Glomerular endothelial cell (primary cell): ENCODE measurements around the gene SPDYE3. TPM values are rescaled to one million over a fixed set of nuclear protein-coding genes. Genes with fewer than 3 reads are reported as not detected.
"Not testable (repeated sequence)": the region's sequence is repeated elsewhere in the genome, so short reads cannot be mapped to it uniquely, and the experiment has no call there.

ENCODE experiments used
- DNase-seq: peaks from one replicate; pipeline ENCODE4 v3.0.0-alpha.2; 2011; ENCODE audit warnings: low read depth, low spot score; ENCODE audit errors: extremely low read depth
- total RNA-seq: library from RNA; depleted of rRNA; stranded (reverse); fragments of >200 nt; gene quantifications from 2 replicates; pipeline ENCODE4 v1.2.3, GENCODE V29; 2015

The SPDYE3 gene
- total RNA-seq, 1 donor from 2014 or later: not detected

- DNase-seq: not testable (repeated sequence)
Observed at GRCh38 chr7:100287191-100287969, 20.1 kb upstream of the SPDYE3 start.

GRCh38 chr7:100288258-100288657, 19.2 kb upstream of the SPDYE3 start:
- not testable (repeated sequence) for DNase-seq

DNA sequence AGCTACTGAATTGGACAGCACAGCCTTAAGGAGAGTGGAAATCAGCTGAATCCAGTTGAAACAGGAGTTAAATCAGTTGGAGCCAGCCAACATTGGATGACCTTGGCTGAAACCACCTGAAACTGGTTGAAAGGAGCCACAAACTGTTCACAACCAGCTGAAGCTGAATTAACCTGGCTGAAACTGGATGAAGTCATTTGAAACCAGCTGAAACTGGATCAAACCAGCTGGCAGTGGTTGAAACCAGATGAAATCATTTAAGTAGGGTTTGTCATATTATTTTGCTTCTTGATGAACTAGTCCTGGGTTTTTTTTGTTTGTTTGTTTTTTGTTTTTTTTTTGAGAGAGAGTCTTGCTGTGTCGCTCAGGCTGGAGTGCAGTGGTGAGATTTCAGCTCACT, 15.3 kb upstream of the SPDYE3 start:
- not testable (repeated sequence) for DNase-seq

- not testable (repeated sequence) for DNase-seq
Observed at GRCh38 chr7:100295269-100295668, 12.2 kb upstream of the SPDYE3 start.

- not testable (repeated sequence) for DNase-seq
Observed at GRCh38 chr7:100297852-100298631, 9.5 kb upstream of the SPDYE3 start.

GRCh38 chr7:100298632-100298895, 8.9 kb upstream of the SPDYE3 start:
- DNase-seq: not testable (repeated sequence)

GRCh38 chr7:100304526-100304925, 3.0 kb upstream of the SPDYE3 start:
- not testable (repeated sequence) for DNase-seq

GRCh38 chr7:100318329-100318728, 10.8 kb downstream of the SPDYE3 start:
- DNase-seq: not testable (repeated sequence)

GRCh38 chr7:100321648-100322047, 14.1 kb downstream of the SPDYE3 start:
- DNase-seq: not testable (repeated sequence)

DNA sequence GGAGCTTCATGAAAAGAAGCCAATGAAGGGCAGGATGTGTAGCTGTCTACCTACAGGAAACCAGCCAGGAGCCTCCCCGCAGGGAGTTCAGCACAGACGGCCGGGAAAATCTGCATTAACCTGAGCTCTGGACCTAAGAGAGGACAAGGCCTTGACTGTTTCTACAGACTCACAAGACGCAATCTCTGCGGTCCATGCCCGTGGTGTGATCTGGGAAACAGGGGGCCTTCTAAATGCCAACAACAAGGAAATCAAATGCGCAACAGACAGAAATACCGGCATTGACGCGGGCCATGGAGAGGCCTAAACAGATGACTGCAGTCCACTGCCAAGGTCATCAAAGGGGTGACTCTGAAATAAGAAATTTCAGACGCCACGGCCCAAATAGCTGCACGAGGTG, 16.7 kb downstream of the SPDYE3 start:
- not testable (repeated sequence) for DNase-seq

- DNase-seq: not testable (repeated sequence)
Observed at GRCh38 chr7:100325671-100326070, 18.2 kb downstream of the SPDYE3 start.

DNA sequence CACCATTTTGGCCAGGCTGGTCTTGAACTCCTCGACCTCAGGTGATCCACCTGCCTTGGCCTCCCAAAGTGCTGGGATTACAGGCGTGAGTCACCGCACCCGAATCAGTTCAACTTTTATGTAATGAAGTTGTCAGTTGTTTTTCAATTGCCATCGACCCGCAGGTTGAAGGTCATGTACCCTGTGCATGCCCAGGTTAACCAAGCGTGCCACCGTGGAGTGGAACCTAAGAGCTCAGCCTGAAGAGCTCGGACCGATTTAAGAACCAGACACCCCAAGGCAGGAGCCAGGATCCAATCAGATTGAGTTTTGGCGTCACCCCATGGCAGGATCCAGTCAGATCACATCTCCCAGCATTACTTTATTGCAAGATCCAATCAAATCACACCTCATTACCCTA, 19.4 kb downstream of the SPDYE3 start:
- DNase-seq: not testable (repeated sequence)

DNA sequence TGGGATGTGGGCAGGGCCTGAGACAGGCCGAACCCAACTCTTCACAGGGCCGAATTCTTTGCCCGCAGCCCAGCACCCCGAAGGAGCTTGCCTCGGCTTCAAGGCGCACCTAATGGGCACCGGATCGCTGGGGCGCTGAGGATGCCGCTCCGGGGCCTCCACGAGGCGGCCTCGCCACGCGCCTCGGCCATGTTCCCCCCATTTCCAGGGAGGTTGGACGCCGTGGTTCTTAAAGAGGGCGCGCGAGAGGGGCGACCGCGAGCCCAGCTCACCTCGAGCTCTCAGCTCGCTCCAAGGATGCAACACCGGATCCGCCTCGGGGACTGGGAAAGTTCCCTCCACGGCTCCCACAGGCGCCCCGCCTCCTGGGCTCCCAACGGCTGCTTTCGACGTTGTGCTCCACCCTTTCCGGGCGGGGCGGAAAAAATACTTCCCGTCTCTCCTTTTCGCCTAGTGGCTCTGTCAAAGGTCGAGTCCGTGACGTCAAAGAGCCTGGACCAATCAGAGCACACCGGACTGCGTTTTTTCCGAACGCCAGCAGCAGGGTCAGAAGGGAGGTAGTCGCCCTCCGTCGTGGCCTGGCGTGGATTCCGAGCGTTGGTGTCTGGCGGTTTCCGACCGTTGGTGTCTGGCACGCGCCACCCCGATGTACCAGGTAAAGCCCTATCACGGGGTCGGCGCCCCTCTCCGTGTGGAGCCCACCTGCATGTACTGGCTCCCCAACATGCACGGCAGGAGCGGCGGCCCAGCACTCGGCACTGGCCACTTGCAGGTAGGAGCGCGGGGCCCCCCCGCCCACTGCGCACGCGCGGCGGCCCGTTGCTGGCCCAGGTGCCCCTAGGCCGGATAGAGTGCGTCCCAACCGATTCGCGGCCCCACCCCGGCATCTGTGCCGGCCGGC, 28.3 kb downstream of the SPDYE3 start:
- peak; percentile 70 for DNase-seq

DNA sequence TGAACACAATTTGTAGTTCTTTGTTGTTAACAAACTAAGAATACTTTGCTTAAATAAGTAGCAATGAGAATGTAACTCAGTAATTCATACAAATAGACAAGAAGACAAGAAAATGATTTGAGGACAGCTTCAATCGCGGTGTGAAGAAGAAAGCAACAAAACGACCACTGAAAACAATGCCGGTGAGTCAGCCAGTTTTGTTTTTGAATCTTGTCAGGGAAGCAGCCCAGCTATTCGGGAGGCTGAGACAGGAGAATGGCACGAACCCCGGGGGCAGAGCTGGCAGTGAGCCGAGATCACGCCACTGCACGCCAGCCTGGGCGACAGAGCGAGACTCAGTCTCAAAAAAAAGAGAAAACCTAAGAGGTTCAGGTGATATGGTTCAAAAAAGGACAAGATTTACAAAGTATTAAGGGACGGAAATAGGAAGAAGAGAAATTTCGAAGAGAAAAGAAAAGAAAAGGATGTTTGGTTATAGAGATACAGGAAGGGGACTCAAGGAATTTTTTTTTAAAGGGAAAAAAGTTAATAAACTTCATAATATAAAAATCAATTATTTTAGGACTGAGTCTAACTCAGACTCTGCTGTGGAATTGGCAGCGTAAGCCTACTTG, 30.7 kb downstream of the SPDYE3 start:
- not testable (repeated sequence) for DNase-seq

DNA sequence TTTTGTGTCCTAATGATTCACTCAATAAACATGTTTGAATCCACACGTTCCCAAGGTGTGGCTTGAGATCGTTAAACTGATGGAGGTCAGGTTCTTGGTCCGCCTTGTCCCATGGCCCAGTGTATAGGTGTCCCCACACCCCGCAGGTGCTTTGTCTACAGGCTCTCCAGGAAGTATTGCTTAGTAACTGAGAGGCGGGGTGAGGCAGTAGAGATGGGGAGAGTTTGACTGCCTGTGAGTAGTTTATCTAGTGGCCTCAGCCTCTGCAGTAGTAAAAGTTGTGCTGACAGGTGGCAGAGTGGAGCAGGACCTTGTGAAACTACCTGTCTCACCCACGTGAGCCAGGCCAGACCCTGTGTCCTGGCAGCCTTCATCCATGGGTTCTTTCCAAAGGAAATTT, 33.8 kb downstream of the SPDYE3 start:
- DNase-seq: not testable (repeated sequence)

DNA sequence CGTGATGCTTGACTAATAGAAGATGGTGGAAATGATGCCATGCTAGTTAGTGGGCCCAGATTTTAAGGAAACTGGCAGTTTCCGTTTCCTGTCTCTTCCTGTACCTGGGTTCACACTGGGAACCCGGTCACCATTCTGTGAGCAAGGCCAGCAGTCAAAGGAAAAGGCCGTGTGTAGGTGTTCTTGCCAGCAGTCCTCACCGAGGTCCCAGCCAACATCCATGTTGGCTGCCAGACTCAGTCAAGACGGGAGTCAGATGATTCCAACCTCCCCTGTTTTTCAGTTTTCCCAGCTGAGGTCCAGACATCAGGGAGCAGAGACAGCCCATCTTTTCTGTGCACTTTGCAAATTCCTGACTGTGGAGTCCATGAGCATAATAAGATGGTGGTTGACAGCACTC, 35.3 kb downstream of the SPDYE3 start:
- DNase-seq: no peak

GRCh38 chr7:100344124-100344559, 36.6 kb downstream of the SPDYE3 start:
- not testable (repeated sequence) for DNase-seq

DNA sequence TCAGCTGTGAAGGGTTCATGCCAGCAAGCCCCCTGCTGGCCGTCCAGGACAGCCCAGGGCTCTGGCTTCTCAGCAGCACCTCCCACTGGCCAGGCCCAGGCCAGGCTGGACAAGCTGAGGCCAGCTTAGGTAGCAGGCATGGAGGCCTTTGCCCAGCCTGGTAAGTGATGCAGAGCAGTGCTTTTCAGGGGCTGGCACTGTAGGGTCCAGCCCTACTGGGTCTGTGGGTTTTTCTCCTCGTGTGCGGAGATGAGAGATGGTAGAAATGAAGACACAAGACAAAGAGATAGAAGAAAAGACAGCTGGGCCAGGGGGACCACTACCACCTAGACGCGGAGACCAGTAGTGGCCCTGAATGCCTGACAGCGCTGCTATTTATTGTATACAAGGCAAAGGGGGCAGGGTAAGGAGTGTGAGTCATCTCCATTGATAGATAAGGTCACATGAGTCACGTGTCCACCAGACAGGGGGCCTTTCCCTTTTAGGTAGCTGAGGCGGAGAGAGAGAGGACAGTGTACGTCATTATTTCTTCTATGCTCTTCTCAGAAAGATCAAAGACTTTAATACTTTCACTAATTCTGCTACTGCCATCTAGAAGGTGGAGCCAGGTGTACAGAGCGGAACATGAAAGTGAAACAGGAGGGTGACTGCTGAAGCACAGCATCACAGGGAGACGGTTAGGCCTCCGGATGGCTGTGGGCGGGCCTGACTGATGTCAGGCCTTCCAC, 37.2 kb downstream of the SPDYE3 start:
- DNase-seq: peak; percentile 41

- DNase-seq: not testable (repeated sequence)
Observed at GRCh38 chr7:100345288-100345672, 37.8 kb downstream of the SPDYE3 start.

DNA sequence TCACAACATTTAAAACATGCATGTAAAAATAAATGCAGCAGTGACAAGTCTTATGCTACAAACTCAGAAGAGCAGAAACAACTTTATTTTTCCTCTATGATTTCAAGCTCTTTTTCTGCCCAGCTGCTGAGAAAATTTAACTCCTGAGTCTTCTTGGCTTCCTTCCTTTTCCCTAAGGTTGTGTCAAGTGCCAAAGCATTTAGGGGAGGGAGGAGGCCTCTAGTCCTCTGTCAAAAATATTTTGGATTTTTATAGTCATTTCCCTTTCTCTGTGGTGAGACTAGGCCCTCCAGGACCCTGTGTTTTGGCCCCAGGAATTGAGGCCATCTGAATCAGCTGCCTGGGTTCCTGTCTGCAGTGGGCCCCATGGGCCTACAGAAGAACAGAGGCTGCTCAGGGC, 39.4 kb downstream of the SPDYE3 start:
- DNase-seq: no peak
